HEK293 (cell line): ENCODE data around the gene CARD8.
"Not testable (repeated sequence)": the region's sequence is repeated elsewhere in the genome, so short reads cannot be mapped to it uniquely, and the experiment has no call there.

Source experiments
- CTCF ChIP-seq: fragments of 450-650 bp; formaldehyde crosslinking; IDR thresholded peaks from 2 replicates; pipeline ENCODE4 v1.5.1; 2016; ENCODE audit warnings: missing biosample characterization, missing genetic modification characterization
- RBAK ChIP-seq: fragments of 450-650 bp; formaldehyde crosslinking; IDR thresholded peaks from 2 replicates; pipeline ENCODE4 v1.5.1; 2016; ENCODE audit warnings: missing biosample characterization, missing genetic modification characterization
- REST ChIP-seq: fragments of 450-650 bp; formaldehyde crosslinking; IDR thresholded peaks from 2 replicates; pipeline ENCODE4 v1.5.1; 2016; ENCODE audit warnings: missing biosample characterization, missing genetic modification characterization
- SP2 ChIP-seq: fragments of 450-650 bp; formaldehyde crosslinking; IDR thresholded peaks from 2 replicates; pipeline ENCODE4 v1.5.1; 2016; ENCODE audit warnings: missing biosample characterization, missing genetic modification characterization
- ZBTB6 ChIP-seq: fragments of 450-650 bp; formaldehyde crosslinking; IDR thresholded peaks from 2 replicates; pipeline ENCODE4 v1.5.1; 2017; ENCODE audit warnings: missing biosample characterization, missing genetic modification characterization
- ZNF10 ChIP-seq: fragments of 450-650 bp; formaldehyde crosslinking; IDR thresholded peaks from 2 replicates; pipeline ENCODE4 v1.5.1; 2017; ENCODE audit warnings: missing biosample characterization, missing genetic modification characterization
- ZNF239 ChIP-seq: fragments of 450-650 bp; formaldehyde crosslinking; IDR thresholded peaks from 2 replicates; pipeline ENCODE4 v1.5.1; 2016; ENCODE audit warnings: missing biosample characterization, missing genetic modification characterization
- ZNF449 ChIP-seq: fragments of 450-650 bp; formaldehyde crosslinking; IDR thresholded peaks from 2 replicates; pipeline ENCODE4 v1.5.1; 2017; ENCODE audit warnings: missing biosample characterization, mild to moderate bottlenecking, missing genetic modification characterization, moderate library complexity
- ZNF530 ChIP-seq: fragments of 450-650 bp; formaldehyde crosslinking; IDR thresholded peaks from 2 replicates; pipeline ENCODE4 v1.5.1; 2016; ENCODE audit warnings: low read depth, missing biosample characterization, missing genetic modification characterization
- ZNF585B ChIP-seq: fragments of 450-650 bp; formaldehyde crosslinking; IDR thresholded peaks from 2 replicates; pipeline ENCODE4 v1.5.1; 2016; ENCODE audit warnings: missing biosample characterization, missing genetic modification characterization

DNA sequence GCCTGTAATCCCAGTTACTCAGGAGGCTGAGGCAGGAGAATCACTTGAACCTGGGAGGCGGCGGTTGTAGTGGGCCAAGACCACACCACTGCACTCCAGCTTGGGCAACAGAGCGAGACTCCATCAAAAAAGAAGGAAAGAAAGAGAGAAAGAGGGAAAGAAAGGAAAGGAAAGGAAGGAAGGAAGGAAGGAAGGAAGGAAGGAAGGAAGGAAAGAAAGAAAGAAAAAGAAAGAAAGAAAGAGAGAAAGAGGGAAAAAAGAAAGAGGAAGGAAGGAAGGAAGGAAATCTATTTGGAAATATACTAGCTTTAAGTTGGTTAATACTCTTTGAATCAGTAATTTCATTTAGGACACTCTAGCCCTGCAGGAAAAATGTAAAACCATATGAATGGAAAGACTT, 34.9 kb downstream of the CARD8 start:
- TF ChIP-seq REST (tag by site-specific recombination); ZNF530 (tag by site-specific recombination); CTCF; ZNF10 (tag by site-specific recombination); ZNF585B; SP2 (tag by site-specific recombination); RBAK; ZBTB6 (tag by site-specific recombination); ZNF449 (tag by site-specific recombination); ZNF239 (tag by site-specific recombination): not testable (repeated sequence)
